ENCODE measurements around the gene CRHR1. TPM values are rescaled to one million over a fixed set of nuclear protein-coding genes. Genes with fewer than 3 reads are reported as not detected.

CRHR1 gene
- total RNA-seq, 3 donors from 2014 or later, result 1.6 to 2.8 TPM; not detected in 1

- Histone ChIP-seq H3K27me3 (no peaks in the 10 kb centered on the region), H3K9me3 (no peaks in the 10 kb centered on the region), H3K27ac (no peak overlapping the region), H3K4me3 (no peak overlapping the region), H3K36me3 (no peaks in the 10 kb centered on the region), H3K4me1 (no peaks in the 10 kb centered on the region)
- DNase-seq (ENCODE audit: low spot score in 2 of 2), result no peak
- intact Hi-C loops (cut with DNase I; ENCODE audit: low total_unique reads), result no loop called here
- no peak for TF ChIP-seq POLR2AphosphoS5 (IDR thresholded peaks at IDR 0.05)
- no peak for TF ChIP-seq POLR2A (IDR thresholded peaks at IDR 0.05)
- TF ChIP-seq, protein P1, sequence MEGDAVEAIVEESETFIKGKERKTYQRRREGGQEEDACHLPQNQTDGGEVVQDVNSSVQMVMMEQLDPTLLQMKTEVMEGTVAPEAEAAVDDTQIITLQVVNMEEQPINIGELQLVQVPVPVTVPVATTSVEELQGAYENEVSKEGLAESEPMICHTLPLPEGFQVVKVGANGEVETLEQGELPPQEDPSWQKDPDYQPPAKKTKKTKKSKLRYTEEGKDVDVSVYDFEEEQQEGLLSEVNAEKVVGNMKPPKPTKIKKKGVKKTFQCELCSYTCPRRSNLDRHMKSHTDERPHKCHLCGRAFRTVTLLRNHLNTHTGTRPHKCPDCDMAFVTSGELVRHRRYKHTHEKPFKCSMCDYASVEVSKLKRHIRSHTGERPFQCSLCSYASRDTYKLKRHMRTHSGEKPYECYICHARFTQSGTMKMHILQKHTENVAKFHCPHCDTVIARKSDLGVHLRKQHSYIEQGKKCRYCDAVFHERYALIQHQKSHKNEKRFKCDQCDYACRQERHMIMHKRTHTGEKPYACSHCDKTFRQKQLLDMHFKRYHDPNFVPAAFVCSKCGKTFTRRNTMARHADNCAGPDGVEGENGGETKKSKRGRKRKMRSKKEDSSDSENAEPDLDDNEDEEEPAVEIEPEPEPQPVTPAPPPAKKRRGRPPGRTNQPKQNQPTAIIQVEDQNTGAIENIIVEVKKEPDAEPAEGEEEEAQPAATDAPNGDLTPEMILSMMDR (IDR thresholded peaks at IDR 0.05), result no peak
Measured at GRCh38 chr17:45845376-45846185, 61.5 kb downstream of the CRHR1 start.

DNA sequence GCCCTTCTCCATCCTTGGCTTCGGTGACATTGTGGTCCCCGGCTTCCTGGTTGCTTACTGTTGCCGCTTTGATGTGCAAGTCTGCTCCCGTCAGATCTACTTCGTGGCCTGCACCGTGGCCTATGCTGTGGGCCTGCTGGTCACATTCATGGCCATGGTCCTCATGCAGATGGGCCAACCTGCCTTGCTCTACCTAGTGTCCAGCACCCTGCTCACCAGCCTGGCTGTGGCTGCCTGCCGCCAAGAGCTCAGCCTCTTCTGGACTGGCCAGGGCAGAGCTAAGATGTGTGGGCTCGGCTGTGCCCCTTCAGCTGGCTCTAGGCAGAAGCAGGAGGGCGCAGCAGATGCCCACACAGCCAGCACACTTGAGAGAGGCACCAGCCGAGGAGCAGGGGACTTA, 62.1 kb downstream of the CRHR1 start:
- intact Hi-C loops (cut with DNase I; ENCODE audit: low total_unique reads), result no loop called here
- Histone ChIP-seq H3K4me1 (no peaks in the 10 kb centered on the region), H3K36me3 (no peaks in the 10 kb centered on the region), H3K27me3 (no peaks in the 10 kb centered on the region), H3K9me3 (no peaks in the 10 kb centered on the region), H3K4me3 (no peak overlapping the region), H3K27ac (no peak overlapping the region)
- no peak for DNase-seq (ENCODE audit: low spot score in 2 of 2)
- TF ChIP-seq, protein P1 (IDR thresholded peaks at IDR 0.05), result no peak
- TF ChIP-seq POLR2AphosphoS5 (IDR thresholded peaks at IDR 0.05) (no peak), POLR2A (IDR thresholded peaks at IDR 0.05) (no peak)

DNA sequence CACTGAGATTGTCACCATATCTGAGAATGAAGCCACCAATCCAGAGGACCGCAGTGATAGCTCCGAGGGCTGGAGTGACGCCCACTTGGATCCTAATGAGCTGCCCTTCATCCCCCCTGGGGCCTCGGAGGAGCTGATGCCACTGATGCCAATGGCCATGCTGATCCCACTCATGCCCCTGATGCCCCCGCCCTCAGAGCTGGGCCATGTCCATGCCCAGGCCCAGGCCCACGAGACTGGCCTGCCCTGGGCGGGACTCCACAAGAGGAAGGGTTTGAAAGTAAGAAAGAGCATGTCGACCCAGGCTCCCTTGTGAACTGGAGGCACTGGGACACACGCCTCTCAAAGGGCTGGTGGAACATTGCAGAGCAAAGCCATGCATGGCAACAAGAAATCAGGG, 62.5 kb downstream of the CRHR1 start:
- H3K36me3 ChIP-seq, result no peaks in the 10 kb centered on the region
- TF ChIP-seq POLR2AphosphoS5 (IDR thresholded peaks at IDR 0.05), result no peak
- TF ChIP-seq, protein P1 (IDR thresholded peaks at IDR 0.05), result no peak
- TF ChIP-seq POLR2A (IDR thresholded peaks at IDR 0.05), result no peak

DNA sequence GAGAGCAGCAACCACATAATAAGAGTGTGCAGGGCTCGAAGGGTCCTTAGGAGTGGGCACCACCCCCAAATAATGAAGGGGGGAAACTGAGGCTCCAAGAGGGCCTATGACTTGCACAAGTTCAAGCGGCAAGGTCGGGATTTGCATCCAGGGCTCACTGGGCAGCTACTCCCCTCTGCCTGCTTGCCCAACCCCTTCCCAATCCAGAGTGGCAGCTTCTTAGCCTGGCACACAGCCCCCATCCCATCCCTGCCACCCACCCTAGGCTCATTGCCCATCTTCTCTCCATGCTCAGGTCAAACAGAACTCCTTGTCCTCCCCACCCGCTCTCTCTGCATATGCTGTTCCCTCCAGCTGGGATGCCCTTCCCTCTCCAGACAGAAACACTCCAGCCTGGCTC, 63.0 kb downstream of the CRHR1 start:
- Histone ChIP-seq H3K36me3 (no peaks in the 10 kb centered on the region), H3K27me3 (no peaks in the 10 kb centered on the region)

More for the DNA sequence above, 62.5 kb downstream of the CRHR1 start:
- H3K27me3 ChIP-seq, result no peaks in the 10 kb centered on the region
- no peaks in the 10 kb centered on the region for H3K4me1 ChIP-seq
- H3K4me3 ChIP-seq, result no peak overlapping the region
- H3K27ac ChIP-seq, result no peak overlapping the region
- no peak for DNase-seq (ENCODE audit: low spot score in 2 of 2)
- intact Hi-C loops (cut with DNase I; ENCODE audit: low total_unique reads), result no loop called here
- no peaks in the 10 kb centered on the region for H3K9me3 ChIP-seq

DNA sequence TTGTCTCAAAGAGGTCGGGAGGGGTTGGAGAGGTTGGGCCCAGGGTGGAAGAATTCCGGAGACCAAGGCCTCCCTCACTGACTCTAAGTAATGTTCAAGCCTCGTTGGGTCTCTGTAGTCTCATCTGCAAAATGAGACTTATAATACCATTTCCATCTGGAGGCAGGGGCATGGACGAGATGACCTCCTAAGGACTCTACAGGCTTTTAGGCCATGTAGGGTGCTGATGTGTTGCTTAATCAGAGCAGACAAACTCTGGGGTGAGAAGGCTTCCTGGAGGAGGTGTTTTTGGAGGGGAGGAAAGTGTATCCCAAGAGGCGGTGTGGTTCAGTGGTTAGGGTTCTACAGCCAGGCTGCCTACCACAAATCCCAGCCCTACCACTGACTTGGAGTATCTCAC, 63.6 kb downstream of the CRHR1 start:
- intact Hi-C loops (cut with DNase I; ENCODE audit: low total_unique reads), result no loop called here
- DNase-seq (ENCODE audit: low spot score in 2 of 2), result no peak

More for the DNA sequence above, 63.0 kb downstream of the CRHR1 start:
- DNase-seq (ENCODE audit: low spot score in 2 of 2), result no peak
- H3K27ac ChIP-seq, result no peak overlapping the region
- no peaks in the 10 kb centered on the region for H3K4me1 ChIP-seq
- no peaks in the 10 kb centered on the region for H3K9me3 ChIP-seq
- no peak overlapping the region for H3K4me3 ChIP-seq
- intact Hi-C loops (cut with DNase I; ENCODE audit: low total_unique reads), result no loop called here
- TF ChIP-seq POLR2A (IDR thresholded peaks at IDR 0.05) (no peak), POLR2AphosphoS5 (IDR thresholded peaks at IDR 0.05) (no peak)
- TF ChIP-seq, protein P1 (IDR thresholded peaks at IDR 0.05), result no peak

More for the DNA sequence above, 63.6 kb downstream of the CRHR1 start:
- H3K4me1 ChIP-seq, result no peaks in the 10 kb centered on the region
- H3K4me3 ChIP-seq, result no peak overlapping the region
- H3K9me3 ChIP-seq, result no peaks in the 10 kb centered on the region
- no peaks in the 10 kb centered on the region for H3K27me3 ChIP-seq
- TF ChIP-seq POLR2A (IDR thresholded peaks at IDR 0.05), result no peak
- TF ChIP-seq POLR2AphosphoS5 (IDR thresholded peaks at IDR 0.05), result no peak
- TF ChIP-seq, protein P1 (IDR thresholded peaks at IDR 0.05), result no peak
- H3K27ac ChIP-seq, result no peak overlapping the region
- H3K36me3 ChIP-seq, result no peaks in the 10 kb centered on the region
